Measurements from ENCODE around the gene TOB1. TPM values are rescaled to one million over a fixed set of nuclear protein-coding genes. Genes with fewer than 3 reads are reported as not detected.

The TOB1 gene
- total and polyA plus RNA-seq, 9 of the 15 experiments (the other 6 are each of a cell fraction or from before 2014, with no cell fraction given): 4.8 to 63.7 (median 13.2) TPM

DNA sequence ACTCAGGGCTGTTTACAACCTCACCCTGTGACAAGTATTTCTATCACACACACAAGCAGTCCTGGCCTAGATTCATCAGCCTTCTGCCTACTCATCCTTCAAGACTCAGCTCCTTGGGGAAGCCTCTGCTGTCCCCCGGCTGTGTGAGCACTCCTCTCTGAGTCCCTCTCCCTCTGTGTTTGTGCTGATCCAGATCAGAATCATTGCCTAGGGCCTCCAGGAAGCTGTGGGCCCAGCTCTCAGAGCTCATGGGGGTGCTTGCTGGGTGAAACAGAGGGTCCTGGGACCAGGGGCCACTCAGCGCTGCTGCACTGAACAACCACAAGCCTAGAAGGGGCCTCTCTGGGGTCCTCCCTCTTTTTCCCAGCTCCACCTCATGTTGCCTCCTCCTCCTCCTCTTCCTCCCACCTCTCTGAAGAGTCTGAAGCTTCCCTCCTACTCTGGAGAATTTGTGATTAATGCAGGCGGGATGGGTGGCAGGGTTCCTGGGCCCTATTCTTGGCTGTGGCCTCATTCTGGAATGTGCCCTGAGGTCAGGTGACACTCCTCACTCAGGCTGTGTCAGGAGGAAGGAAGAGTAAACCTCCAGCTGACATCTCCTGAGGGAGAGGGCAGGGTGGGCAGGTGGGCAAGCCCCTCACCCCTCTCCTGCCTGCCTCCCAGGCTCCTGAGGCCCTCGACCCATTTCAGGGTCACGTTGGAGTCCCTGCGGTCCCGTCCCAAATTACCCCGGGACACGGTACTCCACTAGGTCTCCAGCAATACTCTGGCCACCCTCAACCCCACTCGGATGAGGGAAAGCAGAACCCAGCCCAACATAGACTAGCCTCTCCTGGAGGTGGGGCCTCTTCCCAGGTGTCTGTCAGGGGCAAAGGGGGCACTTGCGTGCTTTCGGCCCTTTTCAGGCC lies 20.7 kb downstream of the TOB1 start:
- Histone ChIP-seq H3K27me3 (ENCODE audit: control insufficient read depth in 2 of 2, insufficient read depth in 2 of 2, low read length in 2 of 2) (no peaks in the 10 kb centered on the region), H3K27ac (ENCODE audit: extremely low read depth, low read depth, low read length) (no peak overlapping the region), H3K79me2 (ENCODE audit: control insufficient read depth, insufficient read depth, low read length) (no peaks in the 10 kb centered on the region), H2AFZ (ENCODE audit: low read depth, low read length) (no peak overlapping the region), H4K20me1 (replicated peaks; ENCODE audit: control insufficient read depth, insufficient read depth, low read length) (no peaks in the 10 kb centered on the region), H3K9me1 (ENCODE audit: control insufficient read depth, insufficient read depth, low read length) (no peaks in the 10 kb centered on the region), H3K4me2 (ENCODE audit: insufficient read depth, low read length) (no peak overlapping the region), H3K4me3 (no peak overlapping the region), H3K4me1 (replicated peaks in 1 of 2; ENCODE audit: control insufficient read depth in 2 of 2, insufficient read depth in 2 of 2, low read length in 2 of 2) (peaks cover 0 to 4% of the 10 kb centered on the region in 2 experiments; a peak in 1 of 5 replicates), H3K36me3 (ENCODE audit: control insufficient read depth, insufficient read depth, low read length) (no peaks in the 10 kb centered on the region), H3K9ac (ENCODE audit: insufficient read depth in 1 of 2, low read depth in 2 of 2, low read length in 2 of 2) (peak overlapping the region in 1 of 2 experiments; percentile 65; a peak in 2 of 4 replicates), H3K9me3 (replicated peaks; ENCODE audit: control insufficient read depth, insufficient read depth, low read depth, low read length) (peaks cover 2% of the 10 kb centered on the region; the same call in 1 of the 2 replicates)
- in situ Hi-C loops (cut with MboI) (no loop called here), intact Hi-C loops (cut with micrococcal nuclease) (no loop called here)
- BruUV-seq (replicated peaks): no TSS peak
- FAIRE-seq: no peak
- CTCF ChIA-PET (ENCODE audit: low intra/inter-chr PET ratio): interaction anchor here (6.1 kb wide), 1 partner anchor 63 kb away, joined by 72 read pairs; no protein-coding TSS in a partner anchor
- TF ChIP-seq TAL1 (IDR thresholded peaks at IDR 0.05): no peak
- 0 out of 2 replicates have a peak, but pooled peaks have one; percentile 7 for TF ChIP-seq NFE2 (IDR thresholded peaks at IDR 0.05; ENCODE audit: low read depth)
- WGBS (ENCODE audit: insufficient coverage, low coverage, missing lambda C conversion rate): 46% methylated on average over 12 of the region's 12 CpGs
- POLR2A ChIA-PET: interaction anchor here (0.6 to 2.5 kb wide), 4 partner anchors 8 to 21 kb away, joined by 3 to 10 read pairs (median 4); partner anchors contain the start of gene TOB1
- no peak; the same call in 2 of the 3 replicates for ATAC-seq
- DNase-seq (ENCODE audit: extremely low read depth in 1 of 4, low spot score in 3 of 4): no peak

Data from K562 (cell line).